ENCODE data around the gene ARFGEF2.
A peak's percentile ranks its signal among the peaks of the same experiment; 100 is the strongest.
"Not testable (repeated sequence)": the region's sequence is repeated elsewhere in the genome, so short reads cannot be mapped to it uniquely, and the experiment has no call there.

Gene ARFGEF2

DNA sequence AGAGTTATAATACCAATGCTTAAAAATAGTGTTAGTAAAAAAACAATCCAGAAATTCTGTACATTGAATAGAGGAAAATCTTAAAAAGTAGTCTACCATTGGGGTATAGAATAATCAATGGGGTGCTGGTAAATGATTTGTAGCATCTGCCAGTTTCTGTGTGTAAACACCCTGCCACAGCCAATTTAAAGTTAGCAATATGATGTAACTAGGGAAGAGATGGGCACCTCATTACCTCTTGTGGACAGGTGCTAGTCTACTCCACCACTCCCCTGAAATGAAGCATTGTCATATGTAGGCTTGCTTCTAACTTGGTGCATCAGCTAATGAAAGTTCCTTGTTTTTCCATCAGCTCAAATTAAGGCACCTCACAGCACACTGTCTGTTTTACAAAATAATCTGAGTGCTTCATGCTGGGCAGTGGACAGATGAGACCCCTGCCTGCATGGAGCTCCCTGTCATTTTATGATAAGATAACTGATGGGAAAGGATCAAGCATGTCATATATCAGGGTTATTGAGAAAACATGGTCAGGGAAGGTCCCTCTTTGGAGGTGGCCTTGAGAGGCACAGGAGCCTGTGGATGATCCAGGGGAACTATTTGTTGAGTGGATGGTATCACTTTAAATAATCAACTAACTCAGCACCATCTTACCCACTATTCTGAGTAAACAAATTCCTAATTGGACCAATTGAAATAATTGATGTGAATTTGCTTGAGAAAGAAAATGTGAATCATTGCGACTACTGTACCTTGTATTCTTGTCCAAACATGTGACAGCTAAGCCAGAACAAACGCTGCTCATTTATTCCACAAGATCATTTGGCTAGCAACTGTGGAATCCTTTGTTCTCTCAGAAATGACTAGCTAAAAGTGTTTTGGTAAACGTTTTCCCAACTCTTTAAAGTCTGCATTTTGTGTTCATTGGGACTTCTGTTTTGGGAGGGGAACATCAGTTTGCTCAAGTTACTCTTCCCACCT is 78.7 kb downstream of the ARFGEF2 start:
- no peak for TF ChIP-seq GATA1 (IDR thresholded peaks at IDR 0.05; ENCODE audit: low read depth, low read length)
- no peak for TF ChIP-seq POLR2A (IDR thresholded peaks at IDR 0.05; ENCODE audit: low read length)
- no peak for DNase-seq

DNA sequence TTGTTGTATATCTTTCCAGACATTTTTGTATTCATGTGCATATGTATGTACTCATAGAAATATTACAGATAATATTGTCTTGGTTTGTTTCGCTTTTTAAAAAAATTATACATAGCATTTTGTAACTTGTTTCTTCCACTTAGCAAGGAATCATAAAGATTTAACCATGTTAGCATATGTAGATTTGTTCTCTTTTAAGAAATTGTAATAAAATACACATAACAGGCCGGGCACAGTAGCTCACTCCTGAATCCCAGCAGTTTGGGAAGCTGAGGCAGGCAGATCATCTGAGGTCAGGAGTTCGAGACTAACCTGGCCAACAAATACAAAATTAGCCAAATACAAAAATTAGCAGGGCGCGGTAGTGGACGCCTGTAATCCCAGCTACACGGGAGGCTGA is 80.2 kb downstream of the ARFGEF2 start:
- no peak for TF ChIP-seq POLR2A (IDR thresholded peaks at IDR 0.05; ENCODE audit: low read length)
- no peak for TF ChIP-seq GATA1 (IDR thresholded peaks at IDR 0.05; ENCODE audit: low read depth, low read length)

DNA sequence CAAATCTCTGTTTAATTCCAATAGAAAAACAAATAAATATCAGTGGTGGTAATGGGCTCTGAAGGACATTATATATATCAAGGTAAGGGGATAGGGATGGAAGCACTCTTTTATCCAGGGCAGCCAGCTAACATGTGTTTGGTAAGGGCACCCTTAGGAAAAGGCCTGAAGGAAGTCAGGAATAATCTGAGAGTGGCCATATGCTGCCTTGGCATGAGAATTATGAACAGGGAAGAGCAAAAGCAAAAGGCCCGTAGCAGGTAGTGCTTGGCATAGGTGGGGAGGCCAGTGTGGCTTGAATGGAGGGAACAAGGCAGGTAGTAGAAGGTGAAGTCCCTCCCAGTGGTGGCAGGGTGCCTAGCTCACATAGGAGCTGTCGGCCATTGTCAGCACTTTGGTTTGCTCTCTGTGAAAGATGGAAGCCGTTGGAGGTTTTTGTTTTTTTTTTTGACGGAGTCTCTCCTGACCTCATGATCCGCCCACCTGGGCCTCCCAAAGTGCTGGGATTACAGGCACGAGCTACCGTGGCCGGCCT is 85.0 kb downstream of the ARFGEF2 start:
- no peak for DNase-seq

More for the DNA sequence above, 80.2 kb downstream of the ARFGEF2 start:
- DNase-seq = no peak

DNA sequence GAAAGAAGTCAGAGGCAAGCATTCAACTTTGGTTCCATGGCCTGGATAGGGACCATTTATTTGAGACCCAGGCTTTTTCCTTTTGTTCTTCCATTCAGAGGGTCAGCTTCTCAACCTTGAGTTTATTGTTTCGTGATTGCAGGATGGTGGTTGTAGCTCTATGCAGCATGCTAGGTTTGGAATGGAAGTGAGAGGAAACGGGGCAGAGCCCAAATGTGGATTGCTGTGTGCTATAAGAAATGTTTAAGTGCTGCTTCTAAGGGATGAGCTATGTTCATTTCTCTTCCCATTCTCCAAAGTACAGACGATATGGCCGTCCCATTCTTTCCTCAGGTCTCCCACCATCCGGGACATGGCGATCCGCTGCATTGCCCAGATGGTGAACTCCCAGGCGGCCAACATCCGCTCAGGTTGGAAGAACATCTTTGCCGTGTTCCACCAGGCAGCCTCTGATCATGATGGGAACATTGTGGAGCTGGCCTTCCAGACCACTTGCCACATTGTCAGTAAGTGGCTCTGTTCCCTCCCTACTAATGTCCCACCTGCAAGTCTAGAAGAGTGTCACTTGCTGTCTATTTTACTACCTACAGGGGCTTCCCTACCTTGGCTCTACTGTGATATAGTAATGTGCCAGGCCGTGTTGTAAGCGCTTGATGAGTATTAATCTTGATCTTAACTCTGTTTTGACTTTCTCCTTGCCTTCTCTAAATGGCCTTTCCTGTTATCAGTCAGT is 88.6 kb downstream of the ARFGEF2 start:
- no peak for DNase-seq
- no peak for TF ChIP-seq POLR2A (IDR thresholded peaks at IDR 0.05; ENCODE audit: low read length)

More for the DNA sequence above, 85.0 kb downstream of the ARFGEF2 start:
- TF ChIP-seq POLR2A (IDR thresholded peaks at IDR 0.05; ENCODE audit: low read length) (no peak), GATA1 (IDR thresholded peaks at IDR 0.05; ENCODE audit: low read depth, low read length) (no peak)

DNA sequence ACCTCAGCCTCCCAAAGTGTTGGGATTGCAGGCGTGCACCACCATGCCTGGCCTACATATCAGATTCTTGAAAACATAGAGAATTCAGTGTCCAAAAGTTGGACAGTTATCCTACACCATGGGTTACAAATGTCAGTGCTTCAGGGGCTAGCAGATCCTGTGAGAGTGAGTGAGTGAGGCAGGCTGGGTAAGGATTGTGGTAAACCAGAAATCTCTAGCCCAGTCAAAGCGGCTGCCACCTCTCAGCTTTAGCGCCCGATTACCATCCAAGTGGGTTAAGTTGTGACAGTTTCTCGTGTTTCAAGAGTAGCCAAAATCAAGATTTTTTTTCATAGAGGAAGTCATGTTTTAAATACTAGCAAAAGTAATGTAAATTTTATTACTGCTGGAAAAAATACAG is 102.7 kb downstream of the ARFGEF2 start:
- TF ChIP-seq GATA1 (IDR thresholded peaks at IDR 0.05; ENCODE audit: low read depth, low read length) = no peak
- no peak for TF ChIP-seq POLR2A (IDR thresholded peaks at IDR 0.05; ENCODE audit: low read length)
- no peak for DNase-seq

DNA sequence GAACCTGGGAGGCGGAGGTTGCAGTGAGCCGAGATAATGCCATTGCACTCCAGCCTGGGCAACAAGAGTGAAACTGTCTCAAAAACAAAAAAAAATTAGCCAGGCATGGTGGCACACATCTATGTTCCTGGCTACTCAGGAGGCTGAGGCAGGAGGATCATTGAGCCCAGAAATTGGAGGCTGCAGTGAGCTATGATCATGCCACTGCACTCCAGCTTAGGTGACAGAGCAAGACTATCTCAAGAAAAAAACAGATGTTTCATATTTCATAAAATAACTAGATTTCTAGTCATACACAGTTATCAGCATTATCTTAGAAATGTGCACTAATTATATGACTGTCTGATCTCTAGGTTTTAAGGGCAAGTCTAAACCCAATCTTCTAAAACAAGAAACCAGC is 106.7 kb downstream of the ARFGEF2 start:
- not testable (repeated sequence) for DNase-seq

DNA sequence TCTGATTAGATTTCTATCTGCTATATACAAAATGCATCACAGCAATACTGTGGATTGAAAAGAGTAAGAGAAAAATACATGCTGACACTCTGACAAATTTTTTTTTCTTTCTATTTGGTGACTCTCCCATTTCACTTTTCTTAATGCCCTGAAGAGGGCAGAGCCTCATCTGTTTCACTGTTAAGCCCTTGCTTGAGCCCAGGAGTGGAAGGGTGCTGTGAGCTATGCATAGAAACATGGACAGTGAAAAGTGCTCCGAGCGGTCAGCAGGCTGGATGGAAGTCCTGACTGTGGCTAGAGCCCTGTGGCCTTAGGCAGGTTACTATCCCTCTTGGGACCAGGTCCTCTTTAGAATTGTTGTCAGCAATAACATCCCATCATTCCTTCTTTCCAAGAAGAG is 107.2 kb downstream of the ARFGEF2 start:
- TF ChIP-seq GATA1 (IDR thresholded peaks at IDR 0.05; ENCODE audit: low read depth, low read length) = no peak
- TF ChIP-seq POLR2A (IDR thresholded peaks at IDR 0.05; ENCODE audit: low read length) = no peak
- peak; percentile 25 for DNase-seq

DNA sequence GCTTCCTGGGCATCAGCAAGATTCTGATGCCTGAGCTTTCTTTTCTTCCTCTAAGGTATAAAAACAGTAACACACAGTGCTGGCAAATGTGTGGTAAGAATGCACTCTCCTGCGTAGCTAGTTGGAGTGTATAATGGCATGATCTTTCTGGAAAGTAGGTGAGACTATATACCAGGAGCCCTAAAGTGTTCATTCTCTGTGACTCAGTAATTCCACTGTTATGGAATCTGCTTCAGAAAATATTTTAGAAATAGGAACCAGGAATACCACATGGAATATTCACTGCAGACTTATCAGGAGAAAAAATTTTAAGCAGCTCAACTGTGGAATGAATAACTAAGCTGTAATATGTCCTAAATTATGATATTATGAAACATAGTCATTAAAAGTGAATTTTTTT is 107.7 kb downstream of the ARFGEF2 start:
- no peak for TF ChIP-seq GATA1 (IDR thresholded peaks at IDR 0.05; ENCODE audit: low read depth, low read length)
- no peak for TF ChIP-seq POLR2A (IDR thresholded peaks at IDR 0.05; ENCODE audit: low read length)
- no peak for DNase-seq

DNA sequence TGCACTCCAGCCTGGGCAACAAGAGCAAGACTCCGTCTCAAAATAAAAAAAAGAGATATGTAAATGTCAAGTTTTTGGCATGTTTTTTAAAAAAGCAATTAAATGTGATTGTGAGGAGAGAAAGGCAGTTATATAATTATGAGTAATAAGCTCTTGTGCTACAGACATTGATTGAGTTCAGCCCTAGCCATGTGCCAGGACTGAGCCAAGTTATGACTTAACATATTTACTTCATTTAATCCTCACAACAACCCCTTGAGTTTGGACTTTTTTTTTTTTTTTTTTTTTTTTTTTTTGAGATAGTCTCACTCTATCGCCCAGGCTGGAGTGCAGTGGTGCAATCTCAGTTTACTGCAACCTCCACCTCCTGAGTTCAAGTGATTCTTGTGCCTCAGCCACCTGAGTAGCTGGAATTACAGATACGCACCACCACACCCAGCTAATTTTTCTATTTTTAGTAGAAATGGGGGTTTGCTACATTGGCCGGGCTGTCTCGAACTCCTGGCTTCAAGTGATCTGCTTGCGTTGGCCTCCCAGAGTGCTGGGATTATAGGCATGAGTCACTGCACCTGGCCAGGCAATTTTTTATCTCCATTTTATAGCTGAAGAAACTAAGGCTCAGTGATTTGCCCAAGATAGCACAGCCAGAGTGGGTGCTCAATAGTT is 109.6 kb downstream of the ARFGEF2 start:
- DNase-seq = no peak
- TF ChIP-seq GATA1 (IDR thresholded peaks at IDR 0.05; ENCODE audit: low read depth, low read length) = no peak
- no peak for TF ChIP-seq POLR2A (IDR thresholded peaks at IDR 0.05; ENCODE audit: low read length)

DNA sequence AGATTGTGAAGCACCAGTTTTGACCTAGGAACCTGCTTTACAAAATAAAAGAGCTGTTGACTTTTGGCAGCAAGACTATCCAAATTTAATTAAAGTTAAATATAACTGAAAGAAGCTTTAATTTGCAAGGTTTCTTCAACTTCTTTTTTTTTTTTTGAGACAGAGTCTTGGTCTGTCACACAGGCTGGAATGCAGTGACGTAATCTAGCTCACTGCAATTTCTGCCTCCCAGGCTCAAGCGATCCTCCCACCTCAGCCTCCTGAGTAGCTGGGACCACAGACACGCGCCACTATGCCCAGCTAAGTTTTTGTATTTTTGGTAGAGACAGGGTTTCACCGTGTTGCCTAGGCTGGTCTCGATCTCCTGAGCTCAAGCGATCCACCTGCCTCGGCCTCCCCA is 110.9 kb downstream of the ARFGEF2 start:
- no peak for TF ChIP-seq GATA1 (IDR thresholded peaks at IDR 0.05; ENCODE audit: low read depth, low read length)
- no peak for TF ChIP-seq POLR2A (IDR thresholded peaks at IDR 0.05; ENCODE audit: low read length)
- no peak for DNase-seq

DNA sequence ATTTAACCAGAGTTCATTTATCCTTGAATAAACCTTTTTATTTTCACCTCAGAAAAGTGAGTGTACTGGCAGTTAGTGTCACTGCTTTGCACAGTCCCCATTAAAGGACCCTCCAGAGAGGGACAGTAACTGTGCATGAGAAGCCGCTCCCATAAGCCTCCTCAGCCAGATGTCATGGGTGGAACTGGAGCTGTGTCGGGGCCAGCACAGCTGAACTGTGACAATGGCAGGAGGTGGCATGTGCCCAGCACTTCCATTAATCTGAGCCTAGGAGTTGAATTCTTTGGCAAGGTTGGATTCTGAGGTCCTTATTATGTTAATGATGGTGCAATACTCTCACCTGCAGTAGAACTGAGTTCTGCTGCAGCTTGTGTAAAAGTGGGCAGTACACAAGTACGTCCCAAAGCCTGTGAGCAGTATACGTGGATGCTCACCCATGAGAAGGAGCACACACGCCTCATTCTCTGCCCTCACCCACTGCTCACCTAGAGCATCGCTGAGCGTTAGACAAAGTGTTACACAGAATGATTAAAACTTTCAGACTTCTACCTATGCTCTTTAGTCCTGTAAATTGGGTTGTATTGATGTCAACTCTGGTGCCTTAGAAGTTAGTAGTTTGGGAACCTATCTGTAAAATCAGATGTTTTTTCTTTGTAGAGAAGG is 112.7 kb downstream of the ARFGEF2 start:
- TF ChIP-seq POLR2A (IDR thresholded peaks at IDR 0.05; ENCODE audit: low read length) = no peak
- no peak for TF ChIP-seq GATA1 (IDR thresholded peaks at IDR 0.05; ENCODE audit: low read depth, low read length)
- DNase-seq = no peak

DNA sequence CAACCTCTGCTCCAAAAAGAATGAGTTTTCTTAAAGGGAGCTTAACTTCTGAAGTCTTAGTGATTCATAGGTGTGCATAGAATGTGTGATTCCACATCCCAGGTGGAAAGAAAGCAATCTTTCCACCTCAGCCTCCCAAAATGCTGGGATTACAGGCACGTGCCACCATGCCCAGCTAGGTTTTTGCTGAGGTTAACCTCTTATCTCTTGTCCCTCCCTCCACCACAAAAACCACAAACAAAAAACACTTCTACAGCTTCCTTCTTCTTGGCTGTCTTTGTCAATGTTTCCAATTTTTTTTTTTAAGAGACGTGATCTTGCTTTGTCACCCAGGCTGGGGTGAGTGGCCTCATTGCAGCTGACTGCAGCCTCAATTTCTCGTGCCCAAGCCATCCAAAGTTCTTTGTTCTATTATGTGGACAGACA is 116.5 kb downstream of the ARFGEF2 start:
- DNase-seq = peak; percentile 22 to 54
- TF ChIP-seq POLR2A (IDR thresholded peaks at IDR 0.05; ENCODE audit: low read length) (no peak), GATA1 (IDR thresholded peaks at IDR 0.05; ENCODE audit: low read depth, low read length) (no peak)

DNA sequence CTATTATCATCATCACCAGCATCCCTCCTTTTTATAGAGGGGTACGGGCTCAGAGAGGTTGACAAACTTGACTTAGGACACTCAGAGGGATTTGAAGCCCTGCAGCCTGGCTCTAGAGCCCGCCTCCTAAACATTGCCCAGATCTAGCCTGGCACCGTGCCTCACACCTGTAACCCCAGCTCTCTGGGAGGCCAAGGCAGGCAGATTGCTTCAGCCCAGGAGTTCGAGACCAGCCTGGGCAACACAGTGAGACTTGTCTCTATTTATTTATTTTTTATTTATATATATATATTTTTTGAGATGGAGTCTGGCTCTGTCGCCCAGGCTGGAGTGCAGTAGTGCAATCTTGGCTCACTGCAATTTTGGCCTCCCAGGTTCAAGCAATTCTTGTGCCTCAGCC is 118.3 kb downstream of the ARFGEF2 start:
- TF ChIP-seq GATA1 (IDR thresholded peaks at IDR 0.05; ENCODE audit: low read depth, low read length) = no peak
- TF ChIP-seq POLR2A (IDR thresholded peaks at IDR 0.05; ENCODE audit: low read length) = no peak
- DNase-seq = no peak

Data from erythroblast (primary cell).